Measurements from ENCODE around the gene OR51B4. TPM values are rescaled to one million over a fixed set of nuclear protein-coding genes. Genes with fewer than 3 reads are reported as not detected.
"Not testable (repeated sequence)": the region's sequence is repeated elsewhere in the genome, so short reads cannot be mapped to it uniquely, and the experiment has no call there.

Gene OR51B4, protein sequence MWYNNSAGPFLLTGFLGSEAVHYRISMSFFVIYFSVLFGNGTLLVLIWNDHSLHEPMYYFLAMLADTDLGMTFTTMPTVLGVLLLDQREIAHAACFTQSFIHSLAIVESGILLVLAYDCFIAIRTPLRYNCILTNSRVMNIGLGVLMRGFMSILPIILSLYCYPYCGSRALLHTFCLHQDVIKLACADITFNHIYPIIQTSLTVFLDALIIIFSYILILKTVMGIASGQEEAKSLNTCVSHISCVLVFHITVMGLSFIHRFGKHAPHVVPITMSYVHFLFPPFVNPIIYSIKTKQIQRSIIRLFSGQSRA
- not detected in 2 replicates for total RNA-seq (2014; rRNA removed; shearing (Covaris generic))

DNA sequence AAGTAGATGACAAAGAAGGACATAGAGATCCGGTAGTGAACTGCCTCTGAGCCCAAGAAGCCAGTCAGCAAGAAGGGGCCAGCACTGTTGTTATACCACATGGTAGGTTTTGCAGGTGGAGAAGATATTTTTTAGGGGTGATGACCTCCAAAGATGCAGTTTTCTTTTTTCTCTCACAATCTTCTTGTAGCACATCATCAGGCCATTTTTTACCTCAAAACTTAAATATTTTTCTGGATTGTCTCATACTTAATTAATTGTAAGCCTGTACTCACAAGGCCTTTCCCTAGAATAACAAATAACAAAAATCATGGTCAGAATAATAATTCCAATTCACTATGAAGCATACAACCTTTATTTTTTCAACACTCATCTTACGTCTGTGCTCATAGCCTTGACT is at the start of gene OR51B4:
Gene OR51B4, minus strand, starts transcription at position 101 of the 400 bp plus-strand sequence. Its CDS starts 0 bp downstream, at position 101.
- no peak for DNase-seq
- Histone ChIP-seq H3K27ac (no peak within 1 kb of the TSS), H3K9me3 (replicated peaks) (no peaks in the 10 kb centered on the region), H3K4me3 (no peak within 1 kb of the TSS), H3K4me1 (no peaks in the 10 kb centered on the region), H3K36me3 (no peaks in the 10 kb centered on the region), H3K27me3 (no peaks in the 10 kb centered on the region; the same call in 1 of the 2 replicates)

DNA sequence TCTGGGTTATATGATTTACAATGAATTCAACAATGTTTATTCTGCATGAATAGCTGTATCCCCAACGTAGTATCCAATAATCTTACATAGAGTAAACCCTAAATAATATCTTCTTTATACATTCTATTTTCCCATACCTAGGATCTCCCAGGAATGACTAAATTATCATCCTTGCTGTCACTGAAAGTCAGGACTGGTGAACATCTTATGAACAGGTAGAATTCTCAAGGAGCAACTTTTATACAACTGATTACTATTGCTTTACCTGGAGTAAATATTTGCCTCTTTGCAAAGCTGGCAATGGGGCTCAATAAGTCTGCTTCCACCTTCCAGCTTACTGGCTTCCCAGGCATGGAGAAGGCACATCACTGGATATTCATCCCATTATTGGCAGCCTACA is 49.5 kb upstream of the OR51B4 start, which contains the start of gene OR51B6:
Gene OR51B6, plus strand, starts transcription at position 301 of the 400 bp plus-strand sequence. Its CDS starts 0 bp downstream, at position 301.
- Histone ChIP-seq H3K27me3 (no peaks in the 10 kb centered on the region), H3K4me3 (no peak within 1 kb of the TSS)

DNA sequence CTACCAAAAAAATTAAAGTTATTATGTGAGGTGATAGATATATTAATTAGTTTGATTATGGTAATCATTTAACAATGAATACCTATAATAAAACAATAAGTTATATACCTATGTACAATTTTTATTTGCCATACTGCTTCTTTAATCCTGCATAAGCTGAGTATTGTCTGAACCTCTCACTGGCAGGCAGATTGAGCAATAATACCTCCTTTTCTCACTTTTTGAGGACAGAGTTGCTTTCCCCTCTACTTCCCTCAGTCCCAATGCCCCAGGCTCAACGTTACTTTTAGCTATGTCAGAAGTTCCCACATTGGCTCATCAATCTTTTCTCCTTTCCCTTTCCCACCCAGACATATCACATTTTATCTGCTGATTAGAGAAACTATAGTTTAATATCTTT is 47.8 kb upstream of the OR51B4 start:
- Histone ChIP-seq H3K9me3 (replicated peaks) (no peaks in the 10 kb centered on the region), H3K27me3 (no peaks in the 10 kb centered on the region), H3K36me3 (no peaks in the 10 kb centered on the region), H3K4me1 (no peaks in the 10 kb centered on the region), H3K27ac (no peak overlapping the region), H3K4me3 (no peak overlapping the region)
- DNase-seq: no peak

More for the DNA sequence above, 49.5 kb upstream of the OR51B4 start, which contains the start of gene OR51B6:
- H3K4me1 ChIP-seq: no peaks in the 10 kb centered on the region
- no peaks in the 10 kb centered on the region for H3K36me3 ChIP-seq
- no peak within 1 kb of the TSS for H3K27ac ChIP-seq
- H3K9me3 ChIP-seq (replicated peaks): no peaks in the 10 kb centered on the region
- DNase-seq: no peak

DNA sequence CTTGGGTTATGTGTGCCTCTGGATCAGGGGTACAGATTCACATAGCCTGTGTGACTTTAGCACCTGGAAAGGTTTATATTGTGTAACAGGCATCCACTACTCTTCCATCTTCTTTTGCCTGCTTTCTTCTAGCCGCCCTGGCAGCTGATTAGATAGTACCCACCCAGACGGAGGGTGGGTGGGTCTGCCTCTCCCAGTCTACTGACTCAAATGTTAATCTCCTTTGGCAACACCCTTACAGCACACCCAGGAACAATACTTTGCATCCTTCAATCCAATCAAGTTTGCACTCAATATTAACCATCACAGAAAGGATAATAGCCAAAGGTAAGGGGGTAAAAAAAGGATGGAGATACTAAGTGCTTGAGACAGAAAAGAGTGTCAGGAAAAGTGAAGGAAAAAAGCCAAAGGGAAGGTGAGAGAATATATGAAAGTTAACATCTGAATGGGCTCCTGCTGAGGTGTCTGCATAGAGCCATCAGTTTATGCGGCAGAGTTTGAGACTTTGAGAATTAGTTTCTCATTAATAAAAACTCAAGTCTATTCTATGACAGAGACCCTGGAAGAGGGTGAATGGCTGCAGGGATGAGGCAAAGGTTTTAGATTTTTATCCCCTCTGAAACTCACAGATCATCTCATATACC is 46.9 kb upstream of the OR51B4 start:
- DNase-seq: no peak
- H3K36me3 ChIP-seq: no peaks in the 10 kb centered on the region
- H3K4me1 ChIP-seq: no peaks in the 10 kb centered on the region
- no peaks in the 10 kb centered on the region for H3K27me3 ChIP-seq
- H3K9me3 ChIP-seq (replicated peaks): no peaks in the 10 kb centered on the region
- no peak overlapping the region for H3K27ac ChIP-seq
- H3K4me3 ChIP-seq: no peak overlapping the region

DNA sequence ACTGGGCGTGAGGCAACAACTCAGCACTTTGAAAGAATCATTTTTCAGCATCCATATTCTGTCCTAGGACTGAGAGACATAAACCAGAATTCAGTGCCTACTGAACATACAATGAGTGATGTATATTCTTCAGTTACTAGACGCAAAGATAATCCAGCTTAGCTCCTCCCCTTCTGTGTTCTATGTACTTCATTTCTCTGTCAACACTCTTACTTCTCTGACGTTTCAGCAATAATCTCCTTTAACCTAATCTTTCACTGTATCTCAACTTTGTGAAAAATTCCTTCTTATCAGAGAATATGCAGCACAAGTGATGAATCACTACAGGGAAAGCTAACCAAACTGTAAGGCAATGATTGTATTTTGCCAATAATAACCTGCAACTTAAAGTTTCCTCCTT is 44.1 kb upstream of the OR51B4 start:
- Histone ChIP-seq H3K9me3 (replicated peaks) (no peaks in the 10 kb centered on the region), H3K4me3 (no peak overlapping the region), H3K4me1 (no peaks in the 10 kb centered on the region), H3K36me3 (no peaks in the 10 kb centered on the region), H3K27ac (no peak overlapping the region), H3K27me3 (no peaks in the 10 kb centered on the region)
- no peak for DNase-seq

DNA sequence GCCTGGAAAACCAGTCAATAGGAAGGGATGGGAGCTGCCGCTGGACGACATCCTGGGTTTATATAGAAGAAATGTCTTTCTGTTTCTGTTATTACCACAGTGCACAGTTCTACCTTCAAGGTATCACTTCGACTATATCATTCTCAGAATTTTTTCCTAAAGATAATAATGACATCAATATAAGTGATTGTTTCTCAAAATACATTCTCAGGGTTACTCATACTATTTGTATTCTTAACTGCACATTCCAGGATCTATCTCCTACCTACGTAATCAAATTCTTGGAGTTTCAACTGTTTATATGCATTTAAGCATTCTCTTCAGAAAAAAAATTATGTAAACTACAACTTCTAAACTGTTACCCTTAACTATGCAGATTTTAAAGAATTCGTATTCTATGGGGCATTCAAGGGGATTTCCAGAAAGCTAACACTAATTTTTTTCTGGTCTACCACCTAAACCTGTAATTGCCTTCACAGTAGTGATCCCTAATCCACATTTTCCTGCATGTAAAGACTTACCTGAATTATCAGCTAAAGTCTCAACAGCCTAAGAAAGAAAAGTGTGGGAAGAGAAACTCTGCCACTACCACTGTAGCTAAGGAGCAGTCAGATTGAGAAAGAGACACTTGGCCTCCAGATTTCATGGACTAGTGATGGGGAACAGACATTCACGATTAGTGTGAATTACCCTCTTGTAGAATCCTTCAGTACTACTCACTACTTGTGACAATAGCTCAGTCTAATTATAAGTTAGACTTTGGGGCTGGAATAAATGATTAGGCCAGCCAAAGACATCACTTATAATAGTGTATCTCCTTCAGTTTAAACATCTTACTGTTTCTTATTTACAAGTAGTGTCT is 42.0 kb upstream of the OR51B4 start, which contains the start of gene OR51B5:
Gene OR51B5, minus strand, starts transcription at position 51 of the 862 bp plus-strand sequence. Its CDS starts 0 bp downstream, at position 51.
- Histone ChIP-seq H3K9me3 (replicated peaks) (no peaks in the 10 kb centered on the region), H3K27ac (no peak within 1 kb of the TSS)
- no peak for DNase-seq

DNA sequence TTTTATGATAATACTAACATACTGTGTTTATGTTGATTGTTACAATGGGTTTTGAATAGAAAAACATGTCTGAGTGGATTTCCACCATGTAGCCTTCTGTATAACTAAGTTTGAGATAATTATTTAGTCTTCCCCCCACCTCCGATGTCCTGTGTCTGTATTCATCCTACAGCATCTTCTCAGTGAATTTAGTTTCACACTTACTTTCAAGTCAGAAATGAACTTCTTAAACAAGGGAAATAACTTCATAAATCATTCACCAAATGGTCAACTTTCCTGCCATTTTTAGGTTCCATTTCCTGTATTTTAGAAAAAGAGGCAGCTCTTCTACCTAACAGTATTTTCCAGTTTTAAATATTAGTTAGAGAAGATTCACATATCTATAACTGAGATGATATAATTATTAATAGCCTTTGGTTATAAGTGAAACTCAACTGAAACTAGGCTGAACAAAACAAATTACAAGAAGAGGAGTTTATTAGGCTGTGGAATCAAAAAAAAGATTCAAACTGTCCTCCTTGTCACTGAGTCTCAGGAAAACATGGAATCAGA is 38.1 kb upstream of the OR51B4 start:
- Histone ChIP-seq H3K36me3 (no peaks in the 10 kb centered on the region), H3K27ac (no peak overlapping the region), H3K4me3 (no peak overlapping the region), H3K9me3 (replicated peaks) (no peaks in the 10 kb centered on the region), H3K4me1 (no peaks in the 10 kb centered on the region), H3K27me3 (no peaks in the 10 kb centered on the region)
- DNase-seq: no peak

More for the DNA sequence above, 42.0 kb upstream of the OR51B4 start, which contains the start of gene OR51B5:
- Histone ChIP-seq H3K4me3 (no peak within 1 kb of the TSS), H3K4me1 (no peaks in the 10 kb centered on the region), H3K36me3 (no peaks in the 10 kb centered on the region), H3K27me3 (no peaks in the 10 kb centered on the region)

DNA sequence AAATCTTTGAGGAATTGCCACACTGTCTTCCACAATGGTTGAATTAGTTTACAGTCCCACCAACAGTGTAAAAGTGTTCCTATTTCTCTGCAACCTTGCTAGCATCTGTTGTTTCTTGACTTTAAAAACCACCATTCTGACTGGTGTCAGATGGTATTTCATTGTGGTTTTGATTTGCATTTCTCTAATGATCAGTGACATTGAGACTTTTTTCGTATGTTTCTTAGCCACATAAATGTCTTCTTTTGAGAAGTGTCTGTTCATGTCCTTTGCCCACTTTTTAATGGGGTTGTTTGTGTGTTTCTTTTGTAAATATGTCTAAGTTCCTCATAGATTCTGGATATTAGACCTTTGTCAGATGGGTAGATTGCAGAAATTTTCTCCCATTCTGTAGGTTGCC is 35.5 kb upstream of the OR51B4 start:
- H3K27me3 ChIP-seq; H3K27ac ChIP-seq; H3K9me3 ChIP-seq (replicated peaks); H3K36me3 ChIP-seq; H3K4me1 ChIP-seq; H3K4me3 ChIP-seq; DNase-seq: not testable (repeated sequence)

DNA sequence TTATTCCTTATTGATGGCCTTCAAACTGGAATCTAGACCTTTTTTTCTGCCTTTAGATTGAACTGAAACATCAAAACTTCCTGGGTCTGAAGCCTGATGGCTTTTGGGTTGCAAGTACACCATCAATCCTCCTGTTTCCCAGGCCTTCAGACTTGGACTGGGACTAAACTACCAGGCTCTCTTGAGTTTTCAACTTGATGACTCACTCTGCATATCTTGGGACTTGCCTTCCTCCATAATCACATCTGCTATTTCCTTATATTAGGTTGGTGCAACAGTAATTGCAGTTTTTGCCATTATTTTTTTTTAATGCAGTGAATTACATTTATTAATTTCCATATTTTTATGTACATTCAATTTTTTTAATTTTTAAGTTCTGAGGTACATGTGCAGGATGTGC is 34.6 kb upstream of the OR51B4 start:
- Histone ChIP-seq H3K36me3 (no peaks in the 10 kb centered on the region), H3K27ac (no peak overlapping the region), H3K4me1 (no peaks in the 10 kb centered on the region), H3K4me3 (no peak overlapping the region), H3K9me3 (replicated peaks) (no peaks in the 10 kb centered on the region), H3K27me3 (no peaks in the 10 kb centered on the region)
- no peak for DNase-seq

DNA sequence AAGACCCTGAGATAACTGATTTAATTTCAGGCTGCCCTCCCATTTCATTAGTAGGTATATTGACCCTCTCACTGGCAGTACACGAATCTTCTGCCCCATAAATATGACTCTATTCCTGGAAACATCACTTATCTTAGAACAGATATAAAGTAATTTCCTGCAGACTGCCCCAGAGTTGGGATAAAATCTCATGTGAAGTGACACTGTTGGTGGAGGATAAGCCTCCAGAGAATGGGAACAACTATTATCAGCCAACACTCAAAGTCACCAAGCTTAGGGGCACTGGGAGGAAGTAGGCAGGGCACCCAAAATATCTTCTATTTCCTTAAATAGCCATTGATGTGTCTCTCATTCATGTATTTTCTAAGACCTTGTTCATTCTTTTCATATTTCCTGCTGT is 33.4 kb upstream of the OR51B4 start:
- Histone ChIP-seq H3K4me3 (no peak overlapping the region), H3K27ac (no peak overlapping the region), H3K36me3 (no peaks in the 10 kb centered on the region), H3K9me3 (replicated peaks) (no peaks in the 10 kb centered on the region), H3K4me1 (no peaks in the 10 kb centered on the region), H3K27me3 (no peaks in the 10 kb centered on the region)
- no peak for DNase-seq

DNA sequence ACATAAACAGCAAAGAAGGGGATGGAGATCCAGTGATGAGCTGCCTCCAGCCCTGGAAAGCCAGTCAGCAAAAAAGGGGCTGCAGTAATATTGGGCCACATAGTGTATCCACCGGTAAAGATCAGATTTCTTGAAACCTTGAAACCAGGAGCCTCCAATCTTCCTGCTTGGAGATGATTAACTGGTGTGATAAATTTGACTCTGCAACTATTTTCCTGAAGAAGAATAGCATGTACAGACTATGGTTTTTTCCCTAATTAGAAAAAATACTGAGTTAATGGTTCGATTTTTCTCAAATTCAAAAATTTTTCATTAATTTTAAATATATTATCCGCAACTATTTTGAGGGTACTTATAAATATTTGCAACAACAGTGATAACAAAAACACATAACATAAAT is 22.5 kb upstream of the OR51B4 start, which contains the start of gene OR51B2:
Gene OR51B2, minus strand, starts transcription at position 101 of the 400 bp plus-strand sequence. Its CDS starts 0 bp downstream, at position 101.
- H3K27me3 ChIP-seq: no peaks in the 10 kb centered on the region
- no peaks in the 10 kb centered on the region for H3K9me3 ChIP-seq (replicated peaks)
- H3K4me3 ChIP-seq: no peak within 1 kb of the TSS
- H3K27ac ChIP-seq: no peak within 1 kb of the TSS
- no peaks in the 10 kb centered on the region for H3K36me3 ChIP-seq
- no peaks in the 10 kb centered on the region for H3K4me1 ChIP-seq
- DNase-seq: no peak

DNA sequence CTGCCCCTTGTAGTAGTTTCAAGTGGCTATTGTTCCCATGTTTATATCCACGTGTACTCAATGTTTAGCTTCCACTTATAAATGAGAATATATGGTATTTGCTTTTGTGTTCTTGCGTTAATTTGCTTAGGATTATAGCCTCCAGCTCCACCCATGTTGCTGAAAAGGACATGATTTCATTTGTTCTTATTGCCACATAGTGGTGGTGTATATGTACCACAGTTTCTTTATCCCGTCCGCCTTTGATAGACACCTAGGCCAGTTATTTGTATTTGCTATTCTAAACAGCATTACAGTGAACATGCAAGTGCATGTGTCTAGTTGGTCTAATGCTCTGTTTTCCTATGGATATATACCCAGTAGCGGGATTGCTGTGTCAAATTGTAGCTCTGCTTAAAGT is 15.5 kb upstream of the OR51B4 start:
- Histone ChIP-seq H3K4me3 (no peak overlapping the region), H3K9me3 (replicated peaks) (no peaks in the 10 kb centered on the region), H3K27me3 (no peaks in the 10 kb centered on the region), H3K27ac (no peak overlapping the region), H3K4me1 (no peaks in the 10 kb centered on the region), H3K36me3 (no peaks in the 10 kb centered on the region)
- no peak for DNase-seq

DNA sequence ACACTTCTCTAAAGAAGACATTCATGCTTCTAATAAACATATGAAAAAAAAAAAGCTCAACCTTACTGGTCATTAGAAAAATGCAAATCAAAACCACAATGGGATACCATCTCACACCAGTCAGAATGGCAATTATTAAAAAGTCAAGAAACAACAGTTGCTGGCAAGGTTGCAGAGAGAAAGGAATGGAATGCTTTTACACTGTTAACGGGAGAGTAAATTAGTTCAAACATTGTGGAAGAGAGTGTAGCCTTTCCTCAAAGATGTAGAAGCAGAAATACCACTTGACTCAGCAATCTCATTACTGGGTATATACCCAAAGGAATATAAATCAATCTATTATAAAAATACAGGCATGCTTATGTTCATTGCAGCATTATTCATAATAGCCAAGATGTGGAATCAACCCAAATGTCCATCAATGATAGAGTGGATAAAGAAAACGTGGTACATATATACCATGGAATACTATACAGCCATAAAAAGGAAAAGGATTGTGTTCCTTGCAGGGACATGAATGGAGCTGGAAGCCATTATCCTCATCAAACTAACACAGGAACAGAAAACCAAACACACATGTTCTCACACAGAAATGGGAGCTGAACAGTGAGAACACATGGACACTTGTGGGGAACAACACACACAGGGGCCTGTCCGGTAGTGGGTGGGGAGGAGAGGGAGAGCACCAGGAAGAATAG is 11.7 kb upstream of the OR51B4 start:
- not testable (repeated sequence) for H3K4me3 ChIP-seq; H3K9me3 ChIP-seq (replicated peaks); H3K4me1 ChIP-seq; H3K36me3 ChIP-seq; H3K27ac ChIP-seq; H3K27me3 ChIP-seq; DNase-seq

DNA sequence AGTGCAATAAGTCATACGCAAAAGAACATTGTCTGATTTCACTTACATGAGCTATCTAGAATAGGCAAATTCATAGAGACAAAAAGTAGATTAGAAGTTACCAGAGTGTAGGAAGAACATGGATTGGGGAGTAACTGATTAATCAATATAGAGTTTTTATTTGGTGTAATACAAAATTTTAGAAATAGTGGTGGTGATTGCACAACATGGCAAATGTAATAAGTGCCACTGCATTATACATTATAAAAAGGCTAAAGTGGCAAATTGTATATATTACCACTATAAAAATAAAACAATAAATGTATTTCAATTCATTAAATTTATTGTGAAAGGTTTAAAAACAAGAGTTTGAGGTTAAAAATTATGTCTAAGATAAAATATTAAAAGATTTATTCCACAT is 8.7 kb upstream of the OR51B4 start:
- no peaks in the 10 kb centered on the region for H3K4me1 ChIP-seq
- H3K4me3 ChIP-seq: no peak overlapping the region
- H3K9me3 ChIP-seq (replicated peaks): no peaks in the 10 kb centered on the region
- peaks cover 6% of the 10 kb centered on the region; the same call in 1 of the 2 replicates for H3K27me3 ChIP-seq
- DNase-seq: no peak
- no peak overlapping the region for H3K27ac ChIP-seq
- H3K36me3 ChIP-seq: no peaks in the 10 kb centered on the region; the same call in 1 of the 2 replicates

All from SJCRH30 (cell line).